HepG2 (cell line): Measurements from ENCODE around the gene DEFB131B. TPM values are rescaled to one million over a fixed set of nuclear protein-coding genes. Genes with fewer than 3 reads are reported as not detected.

Experiments used
- CREB3 ChIP-seq: sonication (generic); formaldehyde crosslinking; IDR thresholded peaks from 2 replicates; pipeline ENCODE4 v1.5.0; 2020; ENCODE audit warnings: missing genetic modification reagents
- DMTF1 ChIP-seq: sonication (generic); formaldehyde crosslinking; IDR thresholded peaks from 2 replicates; pipeline ENCODE4 v1.4.0; 2020; ENCODE audit warnings: mild to moderate bottlenecking, missing genetic modification reagents
- ELF3 ChIP-seq: IDR thresholded peaks from 2 replicates; pipeline ENCODE4 v1.6.1; 2016; ENCODE audit warnings: missing genetic modification reagents, missing compliant biosample characterization
- ETV5 ChIP-seq: IDR thresholded peaks from 2 replicates; pipeline ENCODE4 v1.6.1; 2018; ENCODE audit warnings: missing biosample characterization, missing genetic modification reagents, inconsistent platforms, borderline replicate concordance
- FOXA1 ChIP-seq, 2 experiments: fragments of 450-650 bp in 1 of 2; sonication (generic) in 1 of 2; formaldehyde crosslinking in 1 of 2; IDR thresholded peaks; 2 replicates each; pipeline versions ENCODE4 v1.4.0 to v1.6.1; 2016 to 2020; ENCODE audit warnings: missing genetic modification reagents in 1 of 2
- GABPA ChIP-seq, 2 experiments: IDR thresholded peaks; 2 replicates each; pipeline ENCODE4 v1.6.1; 2011 to 2016; ENCODE audit warnings: low read depth in 2 of 2, low read length in 1 of 2, missing biosample characterization in 1 of 2, missing genetic modification characterization in 1 of 2
- HNRNPH1 ChIP-seq: fragments of 200-400 bp; formaldehyde crosslinking; optimal IDR thresholded peaks from 2 replicates; pipeline ENCODE3; 2017; ENCODE audit warnings: mild to moderate bottlenecking, low read depth, low read length
- KLF13 ChIP-seq: sonication (generic); formaldehyde crosslinking; IDR thresholded peaks from 2 replicates; pipeline ENCODE4 v1.4.0; 2020; ENCODE audit warnings: mild to moderate bottlenecking, missing genetic modification reagents
- LBX2 ChIP-seq: sonication (generic); formaldehyde crosslinking; IDR thresholded peaks from 2 replicates; pipeline ENCODE4 v1.5.0; 2020; ENCODE audit warnings: missing genetic modification reagents, mild to moderate bottlenecking, borderline replicate concordance
- MAFK ChIP-seq, 2 experiments: IDR thresholded peaks in 1 of 2; conservative IDR thresholded peaks in 1 of 2; 2 replicates each; pipeline ENCODE4 v1.6.1; 2011; ENCODE audit warnings: improper control_type of control experiment in 2 of 2, low read length in 2 of 2
- RELA ChIP-seq: sonication (generic); formaldehyde crosslinking; IDR thresholded peaks from 2 replicates; pipeline ENCODE4 v1.4.0; 2020; ENCODE audit warnings: missing genetic modification reagents
- RFX3 ChIP-seq: IDR thresholded peaks from 2 replicates; pipeline ENCODE4 v1.6.1; 2016; ENCODE audit warnings: missing biosample characterization, missing genetic modification reagents
- SAFB2 ChIP-seq: sonication (generic); formaldehyde crosslinking; IDR thresholded peaks from 2 replicates; pipeline ENCODE4 v1.5.1; 2020; ENCODE audit warnings: missing genetic modification reagents, low read depth, mild to moderate bottlenecking, borderline replicate concordance
- SATB2 ChIP-seq: sonication (generic); formaldehyde crosslinking; IDR thresholded peaks from 2 replicates; pipeline ENCODE4 v1.5.0; 2020; ENCODE audit warnings: missing genetic modification reagents
- SETDB1 ChIP-seq: sonication (generic); formaldehyde crosslinking; IDR thresholded peaks from 2 replicates; pipeline ENCODE4 v1.5.1; 2020; ENCODE audit warnings: missing genetic modification reagents, mild to moderate bottlenecking, borderline replicate concordance
- TBP ChIP-seq: sonication (generic); formaldehyde crosslinking; IDR thresholded peaks from 2 replicates; pipeline ENCODE4 v1.5.0; 2020; ENCODE audit warnings: missing genetic modification reagents
- TRIM24 ChIP-seq: sonication (generic); formaldehyde crosslinking; IDR thresholded peaks from 2 replicates; pipeline ENCODE4 v1.8.0; 2022; ENCODE audit warnings: mild to moderate bottlenecking, missing genetic modification reagents
- YY1 ChIP-seq: IDR thresholded peaks from 2 replicates; pipeline ENCODE4 v1.6.1; 2011; ENCODE audit warnings: low read length, low read depth, moderate library complexity, mild to moderate bottlenecking; ENCODE audit not compliant: insufficient read depth, insufficient replicate concordance
- ZBTB38 ChIP-seq: sonication (generic); formaldehyde crosslinking; IDR thresholded peaks from 2 replicates; pipeline ENCODE4 v1.5.1; 2020; ENCODE audit warnings: mild to moderate bottlenecking, missing genetic modification reagents
- ZKSCAN1 ChIP-seq: fragments of 150-350 bp; IDR thresholded peaks from 2 replicates; pipeline ENCODE4 v1.6.1; 2014; ENCODE audit warnings: low read length
- ZNF136 ChIP-seq: sonication (generic); formaldehyde crosslinking; IDR thresholded peaks from 2 replicates; pipeline ENCODE4 v1.8.1; 2022; ENCODE audit warnings: low read depth, mild to moderate bottlenecking, moderate library complexity, missing genetic modification reagents
- ZNF333 ChIP-seq: sonication (generic); formaldehyde crosslinking; IDR thresholded peaks from 2 replicates; pipeline ENCODE4 v1.4.0; 2020; ENCODE audit warnings: mild to moderate bottlenecking, missing genetic modification reagents, borderline replicate concordance
- ZNF441 ChIP-seq: sonication (generic); formaldehyde crosslinking; IDR thresholded peaks from 2 replicates; pipeline ENCODE4 v1.7.0; 2021; ENCODE audit warnings: missing genetic modification reagents, borderline replicate concordance
- ZNF451 ChIP-seq: sonication (generic); formaldehyde crosslinking; IDR thresholded peaks from 2 replicates; pipeline ENCODE4 v1.5.0; 2020; ENCODE audit warnings: mild to moderate bottlenecking, missing genetic modification reagents
- ZNF577 ChIP-seq: sonication (generic); formaldehyde crosslinking; IDR thresholded peaks from 2 replicates; pipeline ENCODE4 v1.4.0; 2020; ENCODE audit warnings: mild to moderate bottlenecking, low read depth, missing genetic modification reagents, borderline replicate concordance
- ZNF761 ChIP-seq: sonication (generic); formaldehyde crosslinking; conservative IDR thresholded peaks from 2 replicates; pipeline ENCODE4 v1.4.0; 2020; ENCODE audit warnings: mild to moderate bottlenecking, missing genetic modification reagents
- polyA plus RNA-seq, 8 experiments: library from polyadenylated mRNA; depleted of rRNA in 3 of 8; stranded (reverse) in 7 of 8; unstranded in 1 of 8; fragments of >200 nt; fragmentation: Illumina TruSeq in 4 of 8; extraction: Trizol in 4 of 8; gene quantifications; 2 replicates each; pipeline versions ENCODE4 v1.2.1 to v1.2.3, GENCODE V29; 2011 to 2016; ENCODE audit warnings: low read depth in 4 of 8, missing spikeins in 1 of 8, mixed read lengths in 1 of 8; ENCODE audit not compliant: insufficient read depth in 1 of 8
- total RNA-seq, 5 experiments: library from RNA; depleted of rRNA; stranded (reverse); fragments of >200 nt; fragmentation: Illumina TruSeq; extraction: Trizol; gene quantifications; 2 replicates each; pipeline ENCODE4 v1.2.3, GENCODE V29; 2016; ENCODE audit warnings: low read depth in 1 of 5

Gene DEFB131B
- total and polyA plus RNA-seq, 2 of the 13 experiments (the other 11 are each of a cell fraction or from before 2014, with no cell fraction given): not detected

GRCh38 chr11:71928737-71929443 is 50.6 kb downstream of the DEFB131B start, which contains the start of gene RNF121 (continued):
- TF ChIP-seq SATB2 (no peak), ELF3 (no peak; the same call in 1 of the 2 replicates), ZKSCAN1 (peak; percentile 30; the same call in 1 of the 2 replicates), DMTF1 (CRISPR knock-in tag) (no peak), RFX3 (CRISPR knock-in tag) (no peak), TBP (no peak), SAFB2 (CRISPR knock-in tag) (no peak), ZNF333 (CRISPR knock-in tag) (no peak), YY1 (peak; percentile 95), ETV5 (peak; percentile 76), KLF13 (CRISPR knock-in tag) (0 out of 2 replicates have a peak, but pooled peaks have one; percentile 60), HNRNPH1 (no peak), ZBTB38 (CRISPR knock-in tag) (0 out of 2 replicates have a peak, but pooled peaks have one; percentile 25), GABPA (IDR thresholded peaks at IDR 0.05; ENCODE audit: low read depth, low read length) (peak; percentile 78), GABPA (CRISPR knock-in tag; IDR thresholded peaks at IDR 0.05; ENCODE audit: low read depth) (peak; percentile 82), LBX2 (CRISPR knock-in tag) (no peak; the same call in 1 of the 2 replicates), ZNF577 (no peak), ZNF761 (no peak), ZNF451 (no peak), MAFK (conservative IDR thresholded peaks at IDR 0.05 in 1 of 2, IDR thresholded peaks at IDR 0.05 in 1 of 2; ENCODE audit: low read length in 2 of 2) (no peak), CREB3 (CRISPR knock-in tag) (no peak), ZNF441 (CRISPR knock-in tag) (no peak), TRIM24 (CRISPR knock-in tag) (no peak), FOXA1 (IDR thresholded peaks at IDR 0.05) (no peak), FOXA1 (CRISPR knock-in tag; IDR thresholded peaks at IDR 0.05) (no peak), ZNF136 (CRISPR knock-in tag) (no peak), RELA (CRISPR knock-in tag) (no peak), SETDB1 (no peak)
